ENCODE data around the gene HAUS6. TPM values are rescaled to one million over a fixed set of nuclear protein-coding genes. Genes with fewer than 3 reads are reported as not detected.
"Not testable (repeated sequence)": the region's sequence is repeated elsewhere in the genome, so short reads cannot be mapped to it uniquely, and the experiment has no call there.

The HAUS6 gene, protein sequence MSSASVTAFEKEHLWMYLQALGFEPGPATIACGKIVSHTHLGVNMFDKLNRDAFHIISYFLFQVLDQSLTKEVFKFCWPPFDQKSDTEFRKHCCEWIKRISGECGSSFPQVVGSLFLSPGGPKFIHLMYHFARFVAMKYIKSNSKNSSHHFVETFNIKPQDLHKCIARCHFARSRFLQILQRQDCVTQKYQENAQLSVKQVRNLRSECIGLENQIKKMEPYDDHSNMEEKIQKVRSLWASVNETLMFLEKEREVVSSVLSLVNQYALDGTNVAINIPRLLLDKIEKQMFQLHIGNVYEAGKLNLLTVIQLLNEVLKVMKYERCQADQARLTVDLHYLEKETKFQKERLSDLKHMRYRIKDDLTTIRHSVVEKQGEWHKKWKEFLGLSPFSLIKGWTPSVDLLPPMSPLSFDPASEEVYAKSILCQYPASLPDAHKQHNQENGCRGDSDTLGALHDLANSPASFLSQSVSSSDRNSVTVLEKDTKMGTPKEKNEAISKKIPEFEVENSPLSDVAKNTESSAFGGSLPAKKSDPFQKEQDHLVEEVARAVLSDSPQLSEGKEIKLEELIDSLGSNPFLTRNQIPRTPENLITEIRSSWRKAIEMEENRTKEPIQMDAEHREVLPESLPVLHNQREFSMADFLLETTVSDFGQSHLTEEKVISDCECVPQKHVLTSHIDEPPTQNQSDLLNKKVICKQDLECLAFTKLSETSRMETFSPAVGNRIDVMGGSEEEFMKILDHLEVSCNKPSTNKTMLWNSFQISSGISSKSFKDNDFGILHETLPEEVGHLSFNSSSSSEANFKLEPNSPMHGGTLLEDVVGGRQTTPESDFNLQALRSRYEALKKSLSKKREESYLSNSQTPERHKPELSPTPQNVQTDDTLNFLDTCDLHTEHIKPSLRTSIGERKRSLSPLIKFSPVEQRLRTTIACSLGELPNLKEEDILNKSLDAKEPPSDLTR
- total RNA-seq = 1 to 10 TPM; 4.8 to 7.0 TPM

DNA sequence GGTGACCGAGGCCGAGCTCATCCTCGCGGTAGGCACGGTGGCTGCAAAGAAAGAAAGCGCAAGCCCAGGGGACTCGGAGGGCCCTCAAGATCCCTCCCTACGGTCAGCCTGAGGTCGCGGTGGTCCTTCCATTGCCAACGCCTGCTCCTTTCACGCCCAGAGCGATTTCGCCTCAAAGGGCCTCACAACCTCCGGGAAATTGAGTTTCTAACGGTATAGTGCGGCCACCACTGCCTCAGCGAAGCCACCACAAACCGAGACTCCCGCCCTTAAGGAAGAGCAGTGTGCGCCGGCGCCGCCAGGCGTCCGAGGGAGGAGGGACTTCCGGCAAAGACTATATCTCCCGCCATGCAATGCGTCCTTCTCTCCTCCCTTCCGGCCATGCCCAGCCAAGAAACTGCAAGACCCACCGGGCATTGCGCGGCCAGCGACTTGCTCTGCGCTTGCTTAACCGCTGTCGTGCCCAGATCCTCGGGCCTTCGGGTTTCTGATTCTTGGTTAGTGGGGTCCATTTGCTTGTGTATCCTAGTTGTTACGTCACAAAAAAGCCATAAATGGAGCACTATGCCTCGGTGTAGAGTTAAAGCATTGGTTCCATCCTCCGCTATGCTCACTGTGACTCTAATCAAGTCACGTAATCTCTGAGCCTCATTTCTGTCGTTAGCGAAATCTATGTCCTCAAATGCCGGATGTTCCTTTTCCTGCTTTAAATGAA is at the start of gene HAUS6:
Gene HAUS6, minus strand, starts transcription at position 274 of the 715 bp plus-strand sequence. Its CDS starts 253 bp downstream, at position 21.
- H3K4me3 ChIP-seq = peak within 1 kb of the TSS; percentile 69 to 76
- peak within 1 kb of the TSS; percentile 82 to 85 for H3K27ac ChIP-seq
- no peaks in the 10 kb centered on the region for H3K27me3 ChIP-seq
- H3K4me1 ChIP-seq = peaks cover 0 to 14% of the 10 kb centered on the region in 2 donors
- peak; percentile 98 for DNase-seq (ENCODE audit: low spot score)
- no peaks in the 10 kb centered on the region for H3K36me3 ChIP-seq
- H3K9me3 ChIP-seq = no peaks in the 10 kb centered on the region
- TF ChIP-seq, protein P1, sequence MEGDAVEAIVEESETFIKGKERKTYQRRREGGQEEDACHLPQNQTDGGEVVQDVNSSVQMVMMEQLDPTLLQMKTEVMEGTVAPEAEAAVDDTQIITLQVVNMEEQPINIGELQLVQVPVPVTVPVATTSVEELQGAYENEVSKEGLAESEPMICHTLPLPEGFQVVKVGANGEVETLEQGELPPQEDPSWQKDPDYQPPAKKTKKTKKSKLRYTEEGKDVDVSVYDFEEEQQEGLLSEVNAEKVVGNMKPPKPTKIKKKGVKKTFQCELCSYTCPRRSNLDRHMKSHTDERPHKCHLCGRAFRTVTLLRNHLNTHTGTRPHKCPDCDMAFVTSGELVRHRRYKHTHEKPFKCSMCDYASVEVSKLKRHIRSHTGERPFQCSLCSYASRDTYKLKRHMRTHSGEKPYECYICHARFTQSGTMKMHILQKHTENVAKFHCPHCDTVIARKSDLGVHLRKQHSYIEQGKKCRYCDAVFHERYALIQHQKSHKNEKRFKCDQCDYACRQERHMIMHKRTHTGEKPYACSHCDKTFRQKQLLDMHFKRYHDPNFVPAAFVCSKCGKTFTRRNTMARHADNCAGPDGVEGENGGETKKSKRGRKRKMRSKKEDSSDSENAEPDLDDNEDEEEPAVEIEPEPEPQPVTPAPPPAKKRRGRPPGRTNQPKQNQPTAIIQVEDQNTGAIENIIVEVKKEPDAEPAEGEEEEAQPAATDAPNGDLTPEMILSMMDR (IDR thresholded peaks at IDR 0.05) = peak in 1 of 2 donors; percentile 52

- not testable (repeated sequence) for H3K4me1 ChIP-seq; H3K4me3 ChIP-seq; H3K27ac ChIP-seq; H3K27me3 ChIP-seq; DNase-seq (ENCODE audit: low spot score); H3K9me3 ChIP-seq; H3K36me3 ChIP-seq
Observed at GRCh38 chr9:19152160-19152498, 49.4 kb upstream of the HAUS6 start.

- TF ChIP-seq, protein P1 (IDR thresholded peaks at IDR 0.05) = no peak
- Histone ChIP-seq H3K27me3 (no peaks in the 10 kb centered on the region), H3K4me3 (no peak overlapping the region), H3K36me3 (no peaks in the 10 kb centered on the region), H3K27ac (no peak overlapping the region), H3K4me1 (peaks cover 0 to 7% of the 10 kb centered on the region in 2 donors), H3K9me3 (no peaks in the 10 kb centered on the region)
- no peak for DNase-seq (ENCODE audit: low spot score)
Observed at GRCh38 chr9:19151425-19152159, 48.9 kb upstream of the HAUS6 start.

GRCh38 chr9:19149230-19149629 is 46.5 kb upstream of the HAUS6 start:
- Histone ChIP-seq H3K27me3 (no peaks in the 10 kb centered on the region), H3K9me3 (no peaks in the 10 kb centered on the region), H3K4me1 (peaks cover 0 to under 1% of the 10 kb centered on the region in 2 donors), H3K4me3 (no peak overlapping the region), H3K36me3 (no peaks in the 10 kb centered on the region), H3K27ac (no peak overlapping the region)
- TF ChIP-seq, protein P1 (IDR thresholded peaks at IDR 0.05) = no peak
- no peak for DNase-seq (ENCODE audit: low spot score)

- no peak overlapping the region for H3K4me3 ChIP-seq
- no peaks in the 10 kb centered on the region for H3K9me3 ChIP-seq
- DNase-seq (ENCODE audit: low spot score) = no peak
- H3K36me3 ChIP-seq = no peaks in the 10 kb centered on the region
- no peaks in the 10 kb centered on the region for H3K4me1 ChIP-seq
- TF ChIP-seq, protein P1 (IDR thresholded peaks at IDR 0.05) = no peak
- no peaks in the 10 kb centered on the region for H3K27me3 ChIP-seq
- no peak overlapping the region for H3K27ac ChIP-seq
Observed at GRCh38 chr9:19148187-19148586, 45.5 kb upstream of the HAUS6 start.
